WTC11 (cell line): ENCODE measurements around the gene CTNNA2. TPM values are rescaled to one million over a fixed set of nuclear protein-coding genes. Genes with fewer than 3 reads are reported as not detected.

Experiments
- ATAC-seq: fragments of 200-7000 bp; cut with Tn5 transposase; 2 replicates; pipeline ENCODE4 v1.10.0; 2021; ENCODE audit warnings: mild to moderate bottlenecking, moderate library complexity
- CTCF ChIA-PET: fragments of 300-600 bp; sonication (Branson Sonifier 250); formaldehyde crosslinking; loops from one replicate; lab custom pipeline; 2021; ENCODE audit warnings: antibody characterized with exemption; lab: Charles Lee
- POLR2A ChIA-PET: fragments of 350-600 bp; sonication (Branson Sonifier 250); formaldehyde crosslinking; loops from one replicate; lab custom pipeline; 2021; ENCODE audit warnings: antibody characterized with exemption; lab: Charles Lee
- DNase-seq: peaks from one replicate; pipeline ENCODE4 v3.0.0; 2021; ENCODE audit warnings: low spot score
- H3K27ac Mint-ChIP-seq: 2 replicates; pipeline ENCODE4 v1.8.0; 2021; ENCODE audit warnings: mixed read lengths
- H3K27me3 Mint-ChIP-seq: 2 replicates; pipeline ENCODE4 v1.8.0; 2021; ENCODE audit warnings: low read depth, mild to moderate bottlenecking, moderate library complexity, mixed read lengths
- H3K36me3 Mint-ChIP-seq: 2 replicates; pipeline ENCODE4 v1.8.0; 2021; ENCODE audit warnings: mixed read lengths
- H3K4me1 Mint-ChIP-seq: 2 replicates; pipeline ENCODE4 v1.8.0; 2022; ENCODE audit warnings: mixed read lengths
- H3K4me3 Mint-ChIP-seq: 2 replicates; pipeline ENCODE4 v1.8.0; 2021; ENCODE audit warnings: mild to moderate bottlenecking, moderate library complexity, mixed read lengths
- H3K9me3 Mint-ChIP-seq: 2 replicates; pipeline ENCODE4 v1.8.0; 2021; ENCODE audit warnings: mixed read lengths
- ELF4 ChIP-seq: sonication (generic); formaldehyde crosslinking; IDR thresholded peaks from 2 replicates; pipeline ENCODE4 v1.8.1; 2022; ENCODE audit warnings: low read depth, mild to moderate bottlenecking, moderate library complexity, missing genetic modification reagents
- FOXK1 ChIP-seq: sonication (generic); formaldehyde crosslinking; IDR thresholded peaks from 2 replicates; pipeline ENCODE4 v1.8.0; 2022; ENCODE audit warnings: mild to moderate bottlenecking, moderate library complexity, missing genetic modification reagents
- FOXP1 ChIP-seq: sonication (generic); formaldehyde crosslinking; IDR thresholded peaks from 2 replicates; pipeline ENCODE4 v1.8.0; 2022; ENCODE audit warnings: missing genetic modification reagents, mild to moderate bottlenecking, moderate library complexity, borderline replicate concordance
- GTF2I ChIP-seq: fragments of 250-450 bp; sonication (Bioruptor Pico); conservative IDR thresholded peaks from 2 replicates; pipeline ENCODE4 v1.4.0; 2021; ENCODE audit warnings: mild to moderate bottlenecking
- NFE2L1 ChIP-seq: sonication (generic); formaldehyde crosslinking; IDR thresholded peaks from 2 replicates; pipeline ENCODE4 v1.8.1; 2023; ENCODE audit warnings: missing genetic modification reagents
- NFYB ChIP-seq: sonication (generic); formaldehyde crosslinking; conservative IDR thresholded peaks from 2 replicates; pipeline ENCODE4 v1.8.0; 2022; ENCODE audit warnings: low read depth, missing genetic modification reagents
- OVOL2 ChIP-seq: fragments of 250-450 bp; sonication (Bioruptor Pico); IDR thresholded peaks from 2 replicates; pipeline ENCODE4 v1.9.0; 2021; ENCODE audit warnings: mild to moderate bottlenecking, borderline replicate concordance
- TP53 ChIP-seq: sonication (generic); formaldehyde crosslinking; IDR thresholded peaks from 2 replicates; pipeline ENCODE4 v1.8.1; 2023; ENCODE audit warnings: mild to moderate bottlenecking, missing genetic modification reagents
- ZNF317 ChIP-seq: sonication (generic); formaldehyde crosslinking; IDR thresholded peaks from 2 replicates; pipeline ENCODE4 v1.8.1; 2023; ENCODE audit warnings: low read depth, mild to moderate bottlenecking, moderate library complexity, missing genetic modification reagents, borderline replicate concordance
- total RNA-seq: library from RNA; stranded (reverse); gene quantifications from 3 replicates; pipeline ENCODE4 v1.2.3, GENCODE V29; 2021
- TF ChIP-seq, protein P1 (sequence below): sonication (generic); formaldehyde crosslinking; IDR thresholded peaks from 2 replicates; pipeline ENCODE4 v1.8.0; 2022; ENCODE audit warnings: missing genetic modification reagents
- TF ChIP-seq, protein P2 (sequence below): sonication (generic); formaldehyde crosslinking; IDR thresholded peaks from 2 replicates; pipeline ENCODE4 v1.8.0; 2023; ENCODE audit warnings: missing genetic modification reagents
- TF ChIP-seq, protein P3 (sequence below): sonication (generic); formaldehyde crosslinking; IDR thresholded peaks from 2 replicates; pipeline ENCODE4 v1.8.0; 2023; ENCODE audit warnings: mild to moderate bottlenecking, missing genetic modification reagents
- TF ChIP-seq, protein P4 (sequence below): sonication (generic); formaldehyde crosslinking; IDR thresholded peaks from 2 replicates; pipeline ENCODE4 v1.8.0; 2022; ENCODE audit warnings: mild to moderate bottlenecking, missing genetic modification reagents
- TF ChIP-seq, protein P5 (sequence below): sonication (generic); formaldehyde crosslinking; IDR thresholded peaks from 2 replicates; pipeline ENCODE4 v1.8.0; 2022; ENCODE audit warnings: mild to moderate bottlenecking, missing genetic modification reagents

Gene CTNNA2
- total RNA-seq, 1 experiment from 2014 or later, result 3.8 TPM

DNA sequence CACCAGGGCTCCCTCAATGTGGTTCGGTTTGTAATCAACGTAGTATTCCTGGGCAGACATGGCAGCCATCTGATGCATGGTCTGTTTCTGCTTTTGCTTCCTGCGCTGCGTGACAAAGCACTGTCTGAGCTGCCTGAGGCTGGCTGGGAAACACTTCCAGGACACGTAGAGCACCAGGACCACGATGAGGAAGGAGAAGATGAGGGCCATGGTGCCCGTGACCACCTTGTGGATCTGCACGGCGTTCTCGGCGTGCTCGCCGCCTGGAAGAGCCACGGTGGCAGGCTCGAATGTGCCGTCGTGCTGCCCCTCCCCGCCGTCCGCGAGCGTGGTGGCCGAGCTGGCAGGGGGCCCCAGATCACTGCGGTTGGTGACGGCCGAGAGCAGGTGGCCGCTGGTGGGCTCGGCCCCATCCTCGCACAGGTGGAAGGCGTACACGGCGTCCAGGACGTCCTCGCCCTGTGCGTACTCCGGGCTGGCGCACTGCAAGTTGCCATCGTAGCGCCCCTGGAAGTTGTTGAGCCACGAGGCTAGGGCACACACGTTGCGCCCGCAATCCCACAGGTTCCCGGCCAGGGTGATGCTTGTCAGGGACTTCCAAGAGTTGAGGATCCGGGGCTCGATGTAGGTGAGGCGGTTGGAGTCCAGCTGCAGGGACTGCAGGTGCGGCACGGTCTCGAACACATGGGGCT is 789.6 kb downstream of the CTNNA2 start:
- Mint-ChIP-seq H3K4me1 (peaks cover 72% of the 10 kb centered on the region), H3K27ac (no peak overlapping the region), H3K9me3 (no peaks in the 10 kb centered on the region), H3K27me3 (peaks cover 73% of the 10 kb centered on the region), H3K36me3 (no peaks in the 10 kb centered on the region), H3K4me3 (peak overlapping the region; percentile 81)
- ATAC-seq (peak; percentile 2; the same call in 1 of the 2 replicates), DNase-seq (peak; percentile 31)
- TF ChIP-seq OVOL2 (CRISPR knock-in tag), result no peak
- TF ChIP-seq FOXK1 (CRISPR knock-in tag), result peak; percentile 49; the same call in 1 of the 2 replicates
- TF ChIP-seq ELF4 (CRISPR knock-in tag), result no peak
- TF ChIP-seq ZNF317 (CRISPR knock-in tag), result 0 out of 2 replicates have a peak, but pooled peaks have one; percentile 6
- TF ChIP-seq, protein P1, sequence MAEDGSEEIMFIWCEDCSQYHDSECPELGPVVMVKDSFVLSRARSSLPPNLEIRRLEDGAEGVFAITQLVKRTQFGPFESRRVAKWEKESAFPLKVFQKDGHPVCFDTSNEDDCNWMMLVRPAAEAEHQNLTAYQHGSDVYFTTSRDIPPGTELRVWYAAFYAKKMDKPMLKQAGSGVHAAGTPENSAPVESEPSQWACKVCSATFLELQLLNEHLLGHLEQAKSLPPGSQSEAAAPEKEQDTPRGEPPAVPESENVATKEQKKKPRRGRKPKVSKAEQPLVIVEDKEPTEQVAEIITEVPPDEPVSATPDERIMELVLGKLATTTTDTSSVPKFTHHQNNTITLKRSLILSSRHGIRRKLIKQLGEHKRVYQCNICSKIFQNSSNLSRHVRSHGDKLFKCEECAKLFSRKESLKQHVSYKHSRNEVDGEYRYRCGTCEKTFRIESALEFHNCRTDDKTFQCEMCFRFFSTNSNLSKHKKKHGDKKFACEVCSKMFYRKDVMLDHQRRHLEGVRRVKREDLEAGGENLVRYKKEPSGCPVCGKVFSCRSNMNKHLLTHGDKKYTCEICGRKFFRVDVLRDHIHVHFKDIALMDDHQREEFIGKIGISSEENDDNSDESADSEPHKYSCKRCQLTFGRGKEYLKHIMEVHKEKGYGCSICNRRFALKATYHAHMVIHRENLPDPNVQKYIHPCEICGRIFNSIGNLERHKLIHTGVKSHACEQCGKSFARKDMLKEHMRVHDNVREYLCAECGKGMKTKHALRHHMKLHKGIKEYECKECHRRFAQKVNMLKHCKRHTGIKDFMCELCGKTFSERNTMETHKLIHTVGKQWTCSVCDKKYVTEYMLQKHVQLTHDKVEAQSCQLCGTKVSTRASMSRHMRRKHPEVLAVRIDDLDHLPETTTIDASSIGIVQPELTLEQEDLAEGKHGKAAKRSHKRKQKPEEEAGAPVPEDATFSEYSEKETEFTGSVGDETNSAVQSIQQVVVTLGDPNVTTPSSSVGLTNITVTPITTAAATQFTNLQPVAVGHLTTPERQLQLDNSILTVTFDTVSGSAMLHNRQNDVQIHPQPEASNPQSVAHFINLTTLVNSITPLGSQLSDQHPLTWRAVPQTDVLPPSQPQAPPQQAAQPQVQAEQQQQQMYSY (CRISPR knock-in tag), result 0 out of 2 replicates have a peak, but pooled peaks have one; percentile 44
- TF ChIP-seq, protein P2, sequence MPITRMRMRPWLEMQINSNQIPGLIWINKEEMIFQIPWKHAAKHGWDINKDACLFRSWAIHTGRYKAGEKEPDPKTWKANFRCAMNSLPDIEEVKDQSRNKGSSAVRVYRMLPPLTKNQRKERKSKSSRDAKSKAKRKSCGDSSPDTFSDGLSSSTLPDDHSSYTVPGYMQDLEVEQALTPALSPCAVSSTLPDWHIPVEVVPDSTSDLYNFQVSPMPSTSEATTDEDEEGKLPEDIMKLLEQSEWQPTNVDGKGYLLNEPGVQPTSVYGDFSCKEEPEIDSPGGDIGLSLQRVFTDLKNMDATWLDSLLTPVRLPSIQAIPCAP (CRISPR knock-in tag), result peak; percentile 51; the same call in 1 of the 2 replicates
- TF ChIP-seq, protein P3, sequence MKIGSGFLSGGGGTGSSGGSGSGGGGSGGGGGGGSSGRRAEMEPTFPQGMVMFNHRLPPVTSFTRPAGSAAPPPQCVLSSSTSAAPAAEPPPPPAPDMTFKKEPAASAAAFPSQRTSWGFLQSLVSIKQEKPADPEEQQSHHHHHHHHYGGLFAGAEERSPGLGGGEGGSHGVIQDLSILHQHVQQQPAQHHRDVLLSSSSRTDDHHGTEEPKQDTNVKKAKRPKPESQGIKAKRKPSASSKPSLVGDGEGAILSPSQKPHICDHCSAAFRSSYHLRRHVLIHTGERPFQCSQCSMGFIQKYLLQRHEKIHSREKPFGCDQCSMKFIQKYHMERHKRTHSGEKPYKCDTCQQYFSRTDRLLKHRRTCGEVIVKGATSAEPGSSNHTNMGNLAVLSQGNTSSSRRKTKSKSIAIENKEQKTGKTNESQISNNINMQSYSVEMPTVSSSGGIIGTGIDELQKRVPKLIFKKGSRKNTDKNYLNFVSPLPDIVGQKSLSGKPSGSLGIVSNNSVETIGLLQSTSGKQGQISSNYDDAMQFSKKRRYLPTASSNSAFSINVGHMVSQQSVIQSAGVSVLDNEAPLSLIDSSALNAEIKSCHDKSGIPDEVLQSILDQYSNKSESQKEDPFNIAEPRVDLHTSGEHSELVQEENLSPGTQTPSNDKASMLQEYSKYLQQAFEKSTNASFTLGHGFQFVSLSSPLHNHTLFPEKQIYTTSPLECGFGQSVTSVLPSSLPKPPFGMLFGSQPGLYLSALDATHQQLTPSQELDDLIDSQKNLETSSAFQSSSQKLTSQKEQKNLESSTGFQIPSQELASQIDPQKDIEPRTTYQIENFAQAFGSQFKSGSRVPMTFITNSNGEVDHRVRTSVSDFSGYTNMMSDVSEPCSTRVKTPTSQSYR (CRISPR knock-in tag), result 0 out of 2 replicates have a peak, but pooled peaks have one; percentile 27
- peak; percentile 29; the same call in 1 of the 2 replicates for TF ChIP-seq NFE2L1 (CRISPR knock-in tag)
- TF ChIP-seq FOXP1, result peak; percentile 80
- no peak for TF ChIP-seq GTF2I
- TF ChIP-seq, protein P4, sequence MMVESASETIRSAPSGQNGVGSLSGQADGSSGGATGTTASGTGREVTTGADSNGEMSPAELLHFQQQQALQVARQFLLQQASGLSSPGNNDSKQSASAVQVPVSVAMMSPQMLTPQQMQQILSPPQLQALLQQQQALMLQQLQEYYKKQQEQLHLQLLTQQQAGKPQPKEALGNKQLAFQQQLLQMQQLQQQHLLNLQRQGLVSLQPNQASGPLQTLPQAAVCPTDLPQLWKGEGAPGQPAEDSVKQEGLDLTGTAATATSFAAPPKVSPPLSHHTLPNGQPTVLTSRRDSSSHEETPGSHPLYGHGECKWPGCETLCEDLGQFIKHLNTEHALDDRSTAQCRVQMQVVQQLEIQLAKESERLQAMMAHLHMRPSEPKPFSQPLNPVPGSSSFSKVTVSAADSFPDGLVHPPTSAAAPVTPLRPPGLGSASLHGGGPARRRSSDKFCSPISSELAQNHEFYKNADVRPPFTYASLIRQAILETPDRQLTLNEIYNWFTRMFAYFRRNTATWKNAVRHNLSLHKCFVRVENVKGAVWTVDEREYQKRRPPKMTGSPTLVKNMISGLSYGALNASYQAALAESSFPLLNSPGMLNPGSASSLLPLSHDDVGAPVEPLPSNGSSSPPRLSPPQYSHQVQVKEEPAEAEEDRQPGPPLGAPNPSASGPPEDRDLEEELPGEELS (CRISPR knock-in tag), result 0 out of 2 replicates have a peak, but pooled peaks have one; percentile 39
- peak; percentile 51; the same call in 1 of the 2 replicates for TF ChIP-seq TP53 (CRISPR knock-in tag)
- no peak for TF ChIP-seq NFYB
- TF ChIP-seq, protein P5, sequence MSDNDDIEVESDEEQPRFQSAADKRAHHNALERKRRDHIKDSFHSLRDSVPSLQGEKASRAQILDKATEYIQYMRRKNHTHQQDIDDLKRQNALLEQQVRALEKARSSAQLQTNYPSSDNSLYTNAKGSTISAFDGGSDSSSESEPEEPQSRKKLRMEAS (CRISPR knock-in tag), result peak; percentile 79; the same call in 1 of the 2 replicates
- CTCF ChIA-PET, result interaction anchor here (1.1 to 2.3 kb wide), 2 partner anchors 22 to 64 kb away, joined by 3 to 7 read pairs; no protein-coding TSS in a partner anchor
- POLR2A ChIA-PET, result no interaction called here
